ENCODE measurements around the gene CAMK1D.

CAMK1D gene

GRCh38 chr10:12482587-12482986 is 133.2 kb downstream of the CAMK1D start:
- Histone ChIP-seq H3K4me3 (no peak overlapping the region), H3K27ac (no peak overlapping the region), H3K36me3 (no peaks in the 10 kb centered on the region), H3K9me3 (no peaks in the 10 kb centered on the region), H3K4me1 (peaks cover 0 to 22% (median 17%) of the 10 kb centered on the region in 4 donors), H3K27me3 (no peaks in the 10 kb centered on the region)
- intact Hi-C loops (cut with DNase I; ENCODE audit: low total_unique reads), result no loop called here
- no peak for TF ChIP-seq CTCF (IDR thresholded peaks at IDR 0.05)
- DNase-seq, result no peak

- Histone ChIP-seq H3K4me1 (peaks cover 0 to 22% (median 17%) of the 10 kb centered on the region in 4 donors), H3K36me3 (no peaks in the 10 kb centered on the region), H3K27me3 (no peaks in the 10 kb centered on the region), H3K9me3 (no peaks in the 10 kb centered on the region), H3K4me3 (peak overlapping the region; percentile 29 to 41), H3K27ac (peak overlapping the region; percentile 78 to 86)
- DNase-seq, result no peak
- TF ChIP-seq CTCF (IDR thresholded peaks at IDR 0.05), result no peak
- intact Hi-C loops (cut with DNase I; ENCODE audit: low total_unique reads), result no loop called here
Measured at GRCh38 chr10:12484002-12484918, 134.9 kb downstream of the CAMK1D start.

GRCh38 chr10:12484941-12485805 is 135.8 kb downstream of the CAMK1D start:
- intact Hi-C loops (cut with DNase I; ENCODE audit: low total_unique reads), result no loop called here

GRCh38 chr10:12487366-12487765 is 138.0 kb downstream of the CAMK1D start:
- TF ChIP-seq CTCF (IDR thresholded peaks at IDR 0.05), result no peak
- H3K27me3 ChIP-seq, result no peaks in the 10 kb centered on the region

More at GRCh38 chr10:12484941-12485805, 135.8 kb downstream of the CAMK1D start:
- no peaks in the 10 kb centered on the region for H3K36me3 ChIP-seq
- no peaks in the 10 kb centered on the region for H3K27me3 ChIP-seq
- peak overlapping the region; percentile 29 to 41 for H3K4me3 ChIP-seq
- peak in 1 of 2 donors; percentile 83 for DNase-seq
- TF ChIP-seq CTCF (IDR thresholded peaks at IDR 0.05), result no peak
- H3K27ac ChIP-seq, result peak overlapping the region; percentile 78 to 86
- peaks cover 0 to 22% (median 17%) of the 10 kb centered on the region in 4 donors for H3K4me1 ChIP-seq
- H3K9me3 ChIP-seq, result no peaks in the 10 kb centered on the region

GRCh38 chr10:12488626-12489025 is 139.3 kb downstream of the CAMK1D start:
- intact Hi-C loops (cut with DNase I; ENCODE audit: low total_unique reads), result no loop called here
- Histone ChIP-seq H3K9me3 (no peaks in the 10 kb centered on the region), H3K36me3 (no peaks in the 10 kb centered on the region), H3K4me1 (peaks cover 0 to 22% (median 16%) of the 10 kb centered on the region in 4 donors), H3K27ac (no peak overlapping the region), H3K4me3 (no peak overlapping the region), H3K27me3 (no peaks in the 10 kb centered on the region)
- TF ChIP-seq CTCF (IDR thresholded peaks at IDR 0.05), result no peak
- no peak for DNase-seq

More at GRCh38 chr10:12487366-12487765, 138.0 kb downstream of the CAMK1D start:
- no peak overlapping the region for H3K4me3 ChIP-seq
- DNase-seq, result no peak
- intact Hi-C loops (cut with DNase I; ENCODE audit: low total_unique reads), result no loop called here
- no peak overlapping the region for H3K27ac ChIP-seq
- peaks cover 0 to 22% (median 17%) of the 10 kb centered on the region in 4 donors for H3K4me1 ChIP-seq
- no peaks in the 10 kb centered on the region for H3K36me3 ChIP-seq
- H3K9me3 ChIP-seq, result no peaks in the 10 kb centered on the region
